ENCODE results near the gene PDE4A. TPM values are rescaled to one million over a fixed set of nuclear protein-coding genes. Genes with fewer than 3 reads are reported as not detected.
A peak's percentile ranks its signal among the peaks of the same experiment; 100 is the strongest.

The PDE4A gene
- total and polyA plus RNA-seq, 2 of the 13 experiments (the other 11 are each of a cell fraction or from before 2014, with no cell fraction given): 1.1 to 4.1 TPM

DNA sequence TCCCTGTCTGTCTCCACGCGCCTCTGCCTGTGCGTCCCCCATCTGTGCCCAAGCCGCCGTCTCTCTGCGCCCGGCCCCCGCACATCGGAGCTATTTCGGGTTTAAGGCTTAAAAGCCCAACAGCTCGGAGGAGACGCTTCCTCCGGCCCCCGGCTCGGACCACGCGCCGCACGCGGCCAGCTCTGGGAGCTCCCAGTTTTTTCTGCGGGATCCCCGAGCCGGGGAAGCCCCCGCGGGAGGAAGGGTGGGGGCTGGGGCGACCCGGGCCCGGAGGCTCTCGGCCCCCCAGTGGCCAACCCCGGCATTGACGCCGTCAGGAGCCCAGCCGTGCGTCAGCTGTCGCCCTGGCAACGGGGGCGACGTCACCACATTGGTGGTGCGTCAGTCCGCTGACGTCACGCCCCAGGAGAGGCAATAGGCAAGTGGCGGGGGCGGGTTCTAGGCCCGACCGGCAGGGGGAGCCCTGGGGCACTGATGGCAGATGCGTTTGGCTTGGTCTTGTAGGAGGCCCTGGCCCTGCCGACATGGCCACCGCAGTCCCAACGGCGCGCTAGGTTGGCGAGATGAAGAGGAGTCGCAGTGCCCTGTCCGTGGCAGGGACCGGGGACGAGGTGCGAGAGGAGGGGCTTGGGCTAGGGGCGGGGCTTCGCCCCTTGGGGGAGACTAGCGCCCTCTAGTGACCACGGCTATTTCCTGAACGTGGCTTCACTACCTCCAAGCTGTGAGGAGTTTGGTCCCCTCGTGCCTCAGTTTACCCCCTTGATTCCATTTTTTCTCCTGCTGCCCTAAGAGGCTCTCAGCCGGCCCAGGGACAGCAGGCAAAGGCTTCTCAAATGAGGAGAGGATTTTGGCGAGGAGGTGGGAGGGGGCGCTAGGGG, 3.7 kb upstream of the PDE4A start (continued):
- TF ChIP-seq, protein P1, sequence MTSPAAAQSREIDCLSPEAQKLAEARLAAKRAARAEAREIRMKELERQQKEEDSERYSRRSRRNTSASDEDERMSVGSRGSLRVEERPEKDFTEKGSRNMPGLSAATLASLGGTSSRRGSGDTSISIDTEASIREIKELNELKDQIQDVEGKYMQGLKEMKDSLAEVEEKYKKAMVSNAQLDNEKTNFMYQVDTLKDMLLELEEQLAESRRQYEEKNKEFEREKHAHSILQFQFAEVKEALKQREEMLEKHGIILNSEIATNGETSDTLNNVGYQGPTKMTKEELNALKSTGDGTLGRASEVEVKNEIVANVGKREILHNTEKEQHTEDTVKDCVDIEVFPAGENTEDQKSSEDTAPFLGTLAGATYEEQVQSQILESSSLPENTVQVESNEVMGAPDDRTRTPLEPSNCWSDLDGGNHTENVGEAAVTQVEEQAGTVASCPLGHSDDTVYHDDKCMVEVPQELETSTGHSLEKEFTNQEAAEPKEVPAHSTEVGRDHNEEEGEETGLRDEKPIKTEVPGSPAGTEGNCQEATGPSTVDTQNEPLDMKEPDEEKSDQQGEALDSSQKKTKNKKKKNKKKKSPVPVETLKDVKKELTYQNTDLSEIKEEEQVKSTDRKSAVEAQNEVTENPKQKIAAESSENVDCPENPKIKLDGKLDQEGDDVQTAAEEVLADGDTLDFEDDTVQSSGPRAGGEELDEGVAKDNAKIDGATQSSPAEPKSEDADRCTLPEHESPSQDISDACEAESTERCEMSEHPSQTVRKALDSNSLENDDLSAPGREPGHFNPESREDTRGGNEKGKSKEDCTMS (CRISPR knock-in tag; conservative IDR thresholded peaks at IDR 0.05): no peak
- TF ChIP-seq ZNF547 (CRISPR knock-in tag; IDR thresholded peaks at IDR 0.05) (peak; percentile 77), THYN1 (CRISPR knock-in tag; IDR thresholded peaks at IDR 0.05; ENCODE audit: borderline replicate concordance, low read depth) (no peak), KDM1A (CRISPR knock-in tag; IDR thresholded peaks at IDR 0.05) (peak; percentile 100), GATA4 (IDR thresholded peaks at IDR 0.05; ENCODE audit: borderline replicate concordance, low read depth) (no peak), ZNF558 (CRISPR knock-in tag; IDR thresholded peaks at IDR 0.05; ENCODE audit: borderline replicate concordance) (no peak), SNAPC4 (CRISPR knock-in tag; IDR thresholded peaks at IDR 0.05) (no peak), TEAD2 (CRISPR knock-in tag; IDR thresholded peaks at IDR 0.05) (peak; percentile 39; the same call in 1 of the 2 replicates), YY1 (IDR thresholded peaks at IDR 0.05; ENCODE audit: insufficient read depth, insufficient replicate concordance, low read depth, low read length) (peak; percentile 67), ZBTB7A (CRISPR knock-in tag; IDR thresholded peaks at IDR 0.05) (peak; percentile 83), NRL (CRISPR knock-in tag; IDR thresholded peaks at IDR 0.05; ENCODE audit: borderline replicate concordance) (peak; percentile 84; the same call in 1 of the 2 replicates), BRCA1 (CRISPR knock-in tag; IDR thresholded peaks at IDR 0.05) (no peak), YEATS2 (CRISPR knock-in tag; IDR thresholded peaks at IDR 0.05; ENCODE audit: borderline replicate concordance) (peak; percentile 65; the same call in 1 of the 2 replicates), CEBPB (IDR thresholded peaks at IDR 0.05; ENCODE audit: borderline replicate concordance, low read depth, low read length) (no peak), PAF1 (CRISPR knock-in tag; IDR thresholded peaks at IDR 0.05) (no peak)
- TF ChIP-seq, protein P2, sequence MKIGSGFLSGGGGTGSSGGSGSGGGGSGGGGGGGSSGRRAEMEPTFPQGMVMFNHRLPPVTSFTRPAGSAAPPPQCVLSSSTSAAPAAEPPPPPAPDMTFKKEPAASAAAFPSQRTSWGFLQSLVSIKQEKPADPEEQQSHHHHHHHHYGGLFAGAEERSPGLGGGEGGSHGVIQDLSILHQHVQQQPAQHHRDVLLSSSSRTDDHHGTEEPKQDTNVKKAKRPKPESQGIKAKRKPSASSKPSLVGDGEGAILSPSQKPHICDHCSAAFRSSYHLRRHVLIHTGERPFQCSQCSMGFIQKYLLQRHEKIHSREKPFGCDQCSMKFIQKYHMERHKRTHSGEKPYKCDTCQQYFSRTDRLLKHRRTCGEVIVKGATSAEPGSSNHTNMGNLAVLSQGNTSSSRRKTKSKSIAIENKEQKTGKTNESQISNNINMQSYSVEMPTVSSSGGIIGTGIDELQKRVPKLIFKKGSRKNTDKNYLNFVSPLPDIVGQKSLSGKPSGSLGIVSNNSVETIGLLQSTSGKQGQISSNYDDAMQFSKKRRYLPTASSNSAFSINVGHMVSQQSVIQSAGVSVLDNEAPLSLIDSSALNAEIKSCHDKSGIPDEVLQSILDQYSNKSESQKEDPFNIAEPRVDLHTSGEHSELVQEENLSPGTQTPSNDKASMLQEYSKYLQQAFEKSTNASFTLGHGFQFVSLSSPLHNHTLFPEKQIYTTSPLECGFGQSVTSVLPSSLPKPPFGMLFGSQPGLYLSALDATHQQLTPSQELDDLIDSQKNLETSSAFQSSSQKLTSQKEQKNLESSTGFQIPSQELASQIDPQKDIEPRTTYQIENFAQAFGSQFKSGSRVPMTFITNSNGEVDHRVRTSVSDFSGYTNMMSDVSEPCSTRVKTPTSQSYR (CRISPR knock-in tag; IDR thresholded peaks at IDR 0.05; ENCODE audit: borderline replicate concordance): peak; percentile 61; the same call in 1 of the 2 replicates
- TF ChIP-seq, protein P3, sequence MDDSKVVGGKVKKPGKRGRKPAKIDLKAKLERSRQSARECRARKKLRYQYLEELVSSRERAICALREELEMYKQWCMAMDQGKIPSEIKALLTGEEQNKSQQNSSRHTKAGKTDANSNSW (CRISPR knock-in tag; IDR thresholded peaks at IDR 0.05; ENCODE audit: borderline replicate concordance): no peak
